Activated CD4-positive, alpha-beta T cell treated with anti-CD3 and anti-CD28 coated beads, Interleukin-2, amount 10 ng/mL, durations not matched to agents 7 days and 5 days (primary cell): Measurements from ENCODE around the gene STH. TPM values are rescaled to one million over a fixed set of nuclear protein-coding genes. Genes with fewer than 3 reads are reported as not detected.

Experiments
- CTCF ChIA-PET: fragments of 350-600 bp; sonication (Branson Sonifier 250); formaldehyde crosslinking; loops from one replicate; lab custom pipeline; 2021; ENCODE audit warnings: antibody characterized with exemption; lab: Charles Lee
- POLR2A ChIA-PET: fragments of 350-600 bp; sonication (Branson Sonifier 250); formaldehyde crosslinking; loops from one replicate; lab custom pipeline; 2021; ENCODE audit warnings: antibody characterized with exemption; lab: Charles Lee
- DNase-seq: peaks from one replicate; pipeline ENCODE4 v3.0.0-alpha.2; 2020
- H3K27ac Mint-ChIP-seq: one replicate; pipeline ENCODE4 v1.8.0; 2021; ENCODE audit warnings: mild to moderate bottlenecking, moderate library complexity, mixed read lengths
- H3K27me3 Mint-ChIP-seq: one replicate; pipeline ENCODE4 v1.8.0; 2021; ENCODE audit warnings: mixed read lengths
- H3K36me3 Mint-ChIP-seq: one replicate; pipeline ENCODE4 v1.8.0; 2021; ENCODE audit warnings: low read depth, mixed read lengths
- H3K4me1 Mint-ChIP-seq: one replicate; pipeline ENCODE4 v1.8.0; 2021; ENCODE audit warnings: mixed read lengths
- H3K4me3 Mint-ChIP-seq: one replicate; pipeline ENCODE4 v1.8.0; 2021; ENCODE audit warnings: mild to moderate bottlenecking, moderate library complexity, mixed read lengths
- H3K9me3 Mint-ChIP-seq: one replicate; pipeline ENCODE4 v1.8.0; 2021; ENCODE audit warnings: mixed read lengths
- total RNA-seq, 2 experiments: library from RNA; stranded (reverse); gene quantifications; one replicate each; pipeline ENCODE4 v1.2.3, GENCODE V29; 2021

Gene STH
- total RNA-seq, 2 experiments from 2014 or later: not detected

- Mint-ChIP-seq H3K27me3 (no peaks in the 10 kb centered on the region), H3K4me3 (no peak overlapping the region), H3K4me1 (no peaks in the 10 kb centered on the region), H3K27ac (no peak overlapping the region), H3K36me3 (no peaks in the 10 kb centered on the region), H3K9me3 (no peaks in the 10 kb centered on the region)
- ChIA-PET CTCF (interaction anchor here (1.5 kb wide), 1 partner anchor 11 kb away, joined by 5 read pairs; no protein-coding TSS in a partner anchor), POLR2A (no interaction called here)
- no peak for DNase-seq
Measured at GRCh38 chr17:45980855-45981254, 18.2 kb upstream of the STH start.

DNA sequence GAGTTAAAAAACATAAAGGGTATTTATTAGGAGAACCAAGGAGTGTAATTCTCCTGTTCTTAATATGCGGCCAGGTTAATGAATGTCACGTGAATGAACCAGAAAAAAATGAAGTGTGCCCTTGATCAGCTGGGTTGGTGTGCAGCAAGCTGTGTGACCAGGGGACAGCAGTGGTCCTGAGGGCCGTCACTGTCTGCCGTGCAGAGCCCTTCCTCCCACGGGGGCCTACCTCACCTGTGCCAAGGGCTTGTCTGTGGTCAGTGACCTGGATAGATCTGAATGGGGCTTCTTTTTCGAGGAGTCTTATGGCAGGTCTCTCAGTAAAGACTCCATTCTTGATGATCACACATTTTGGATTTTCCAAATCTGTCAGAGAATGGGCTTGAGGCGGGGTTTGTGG lies 17.7 kb upstream of the STH start:
- Mint-ChIP-seq H3K27ac (no peak overlapping the region), H3K9me3 (no peaks in the 10 kb centered on the region), H3K4me3 (no peak overlapping the region), H3K36me3 (no peaks in the 10 kb centered on the region), H3K4me1 (no peaks in the 10 kb centered on the region), H3K27me3 (no peaks in the 10 kb centered on the region)
- ChIA-PET POLR2A (no interaction called here), CTCF (no interaction called here)
- no peak for DNase-seq

DNA sequence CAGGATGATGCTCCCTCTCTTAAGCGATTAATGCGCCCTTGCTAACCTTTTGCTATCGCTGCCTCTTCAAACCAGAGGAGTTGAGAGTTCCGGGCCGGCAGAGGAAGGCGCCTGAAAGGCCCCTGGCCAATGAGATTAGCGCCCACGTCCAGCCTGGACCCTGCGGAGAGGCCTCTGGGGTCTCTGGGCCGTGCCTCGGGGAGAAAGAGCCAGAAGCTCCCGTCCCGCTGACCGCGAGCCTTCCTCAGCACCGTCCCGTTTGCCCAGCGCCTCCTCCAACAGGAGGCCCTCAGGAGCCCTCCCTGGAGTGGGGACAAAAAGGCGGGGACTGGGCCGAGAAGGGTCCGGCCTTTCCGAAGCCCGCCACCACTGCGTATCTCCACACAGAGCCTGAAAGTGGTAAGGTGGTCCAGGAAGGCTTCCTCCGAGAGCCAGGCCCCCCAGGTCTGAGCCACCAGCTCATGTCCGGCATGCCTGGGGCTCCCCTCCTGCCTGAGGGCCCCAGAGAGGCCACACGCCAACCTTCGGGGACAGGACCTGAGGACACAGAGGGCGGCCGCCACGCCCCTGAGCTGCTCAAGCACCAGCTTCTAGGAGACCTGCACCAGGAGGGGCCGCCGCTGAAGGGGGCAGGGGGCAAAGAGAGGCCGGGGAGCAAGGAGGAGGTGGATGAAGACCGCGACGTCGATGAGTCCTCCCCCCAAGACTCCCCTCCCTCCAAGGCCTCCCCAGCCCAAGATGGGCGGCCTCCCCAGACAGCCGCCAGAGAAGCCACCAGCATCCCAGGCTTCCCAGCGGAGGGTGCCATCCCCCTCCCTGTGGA lies 16.0 kb upstream of the STH start:
- Mint-ChIP-seq H3K4me3 (no peak overlapping the region), H3K27ac (no peak overlapping the region), H3K4me1 (no peaks in the 10 kb centered on the region), H3K36me3 (no peaks in the 10 kb centered on the region), H3K9me3 (no peaks in the 10 kb centered on the region), H3K27me3 (no peaks in the 10 kb centered on the region)
- POLR2A ChIA-PET: no interaction called here
- CTCF ChIA-PET: no interaction called here
- DNase-seq: no peak

DNA sequence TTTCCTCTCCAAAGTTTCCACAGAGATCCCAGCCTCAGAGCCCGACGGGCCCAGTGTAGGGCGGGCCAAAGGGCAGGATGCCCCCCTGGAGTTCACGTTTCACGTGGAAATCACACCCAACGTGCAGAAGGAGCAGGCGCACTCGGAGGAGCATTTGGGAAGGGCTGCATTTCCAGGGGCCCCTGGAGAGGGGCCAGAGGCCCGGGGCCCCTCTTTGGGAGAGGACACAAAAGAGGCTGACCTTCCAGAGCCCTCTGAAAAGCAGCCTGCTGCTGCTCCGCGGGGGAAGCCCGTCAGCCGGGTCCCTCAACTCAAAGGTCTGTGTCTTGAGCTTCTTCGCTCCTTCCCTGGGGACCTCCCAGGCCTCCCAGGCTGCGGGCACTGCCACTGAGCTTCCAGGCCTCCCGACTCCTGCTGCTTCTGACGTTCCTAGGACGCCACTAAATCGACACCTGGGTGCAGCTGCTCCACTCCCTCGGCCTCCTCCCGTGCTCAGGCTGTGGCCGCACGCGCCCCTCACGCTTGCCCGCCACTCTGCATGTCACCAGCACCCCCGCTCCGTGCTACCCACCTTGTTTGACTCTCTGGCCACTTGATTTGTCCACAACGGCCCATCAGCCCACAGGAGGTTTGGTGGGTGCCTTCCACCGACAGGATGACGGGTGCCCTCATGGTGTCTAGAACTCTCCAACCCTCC lies 15.3 kb upstream of the STH start:
- H3K36me3 Mint-ChIP-seq: no peaks in the 10 kb centered on the region
- no peak for DNase-seq

GRCh38 chr17:45984368-45984767 lies 14.7 kb upstream of the STH start:
- H3K4me3 Mint-ChIP-seq: no peak overlapping the region
- H3K36me3 Mint-ChIP-seq: no peaks in the 10 kb centered on the region
- H3K27ac Mint-ChIP-seq: no peak overlapping the region
- CTCF ChIA-PET: interaction anchor here (0.9 kb wide), 1 partner anchor 18 kb away, joined by 3 read pairs; no protein-coding TSS in a partner anchor
- H3K4me1 Mint-ChIP-seq: no peaks in the 10 kb centered on the region
- H3K27me3 Mint-ChIP-seq: no peaks in the 10 kb centered on the region
- POLR2A ChIA-PET: no interaction called here
- no peak for DNase-seq
- no peaks in the 10 kb centered on the region for H3K9me3 Mint-ChIP-seq

More for the DNA sequence above, 15.3 kb upstream of the STH start:
- no peaks in the 10 kb centered on the region for H3K4me1 Mint-ChIP-seq
- CTCF ChIA-PET: interaction anchor here (0.9 kb wide), 1 partner anchor 18 kb away, joined by 3 read pairs; no protein-coding TSS in a partner anchor
- H3K27me3 Mint-ChIP-seq: no peaks in the 10 kb centered on the region
- no peak overlapping the region for H3K4me3 Mint-ChIP-seq
- no peaks in the 10 kb centered on the region for H3K9me3 Mint-ChIP-seq
- POLR2A ChIA-PET: no interaction called here
- H3K27ac Mint-ChIP-seq: no peak overlapping the region

- Mint-ChIP-seq H3K4me1 (no peaks in the 10 kb centered on the region), H3K27me3 (no peaks in the 10 kb centered on the region), H3K9me3 (no peaks in the 10 kb centered on the region), H3K27ac (no peak overlapping the region), H3K4me3 (no peak overlapping the region), H3K36me3 (no peaks in the 10 kb centered on the region)
- no peak for DNase-seq
- CTCF ChIA-PET: interaction anchor here (0.8 kb wide), 1 partner anchor 286 kb away, joined by 5 read pairs; no protein-coding TSS in a partner anchor
- POLR2A ChIA-PET: no interaction called here
Measured at GRCh38 chr17:45985447-45985846, 13.6 kb upstream of the STH start.

DNA sequence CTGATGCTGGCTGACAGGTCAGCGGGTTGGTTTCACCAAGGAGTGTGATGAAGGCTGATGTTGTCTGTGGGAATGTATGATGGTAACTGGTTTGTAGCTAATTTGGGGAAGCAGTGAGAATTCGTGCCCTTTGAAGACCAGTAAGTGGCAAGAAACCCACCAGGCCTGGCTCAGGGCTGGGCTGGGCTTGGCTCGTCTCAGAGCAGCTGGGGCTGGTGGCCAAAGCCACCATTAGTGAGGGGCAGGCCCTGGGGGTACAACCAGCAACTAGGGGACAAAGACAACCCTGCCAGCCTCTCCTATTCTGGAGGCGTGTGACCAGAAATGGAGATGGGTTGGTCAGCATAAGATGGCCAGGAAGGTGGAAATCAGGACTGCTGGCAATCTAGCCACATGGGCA lies 13.0 kb upstream of the STH start:
- Mint-ChIP-seq H3K27me3 (no peaks in the 10 kb centered on the region), H3K4me3 (no peak overlapping the region), H3K9me3 (no peaks in the 10 kb centered on the region), H3K4me1 (no peaks in the 10 kb centered on the region), H3K27ac (no peak overlapping the region), H3K36me3 (no peaks in the 10 kb centered on the region)
- POLR2A ChIA-PET: no interaction called here
- DNase-seq: no peak
- CTCF ChIA-PET: interaction anchor here (0.8 kb wide), 1 partner anchor 285 kb away, joined by 5 read pairs; no protein-coding TSS in a partner anchor

- H3K36me3 Mint-ChIP-seq: no peaks in the 10 kb centered on the region
- ChIA-PET CTCF (no interaction called here), POLR2A (no interaction called here)
- H3K27ac Mint-ChIP-seq: no peak overlapping the region
- no peaks in the 10 kb centered on the region for H3K9me3 Mint-ChIP-seq
- DNase-seq: no peak
- H3K4me1 Mint-ChIP-seq: no peaks in the 10 kb centered on the region
- no peak overlapping the region for H3K4me3 Mint-ChIP-seq
- no peaks in the 10 kb centered on the region for H3K27me3 Mint-ChIP-seq
Measured at GRCh38 chr17:45987706-45988105, 11.3 kb upstream of the STH start.

- DNase-seq: no peak
- Mint-ChIP-seq H3K27ac (no peak overlapping the region), H3K4me3 (no peak overlapping the region), H3K27me3 (no peaks in the 10 kb centered on the region), H3K36me3 (no peaks in the 10 kb centered on the region), H3K9me3 (no peaks in the 10 kb centered on the region), H3K4me1 (no peaks in the 10 kb centered on the region)
- ChIA-PET CTCF (no interaction called here), POLR2A (no interaction called here)
Measured at GRCh38 chr17:45989759-45990158, 9.3 kb upstream of the STH start.

DNA sequence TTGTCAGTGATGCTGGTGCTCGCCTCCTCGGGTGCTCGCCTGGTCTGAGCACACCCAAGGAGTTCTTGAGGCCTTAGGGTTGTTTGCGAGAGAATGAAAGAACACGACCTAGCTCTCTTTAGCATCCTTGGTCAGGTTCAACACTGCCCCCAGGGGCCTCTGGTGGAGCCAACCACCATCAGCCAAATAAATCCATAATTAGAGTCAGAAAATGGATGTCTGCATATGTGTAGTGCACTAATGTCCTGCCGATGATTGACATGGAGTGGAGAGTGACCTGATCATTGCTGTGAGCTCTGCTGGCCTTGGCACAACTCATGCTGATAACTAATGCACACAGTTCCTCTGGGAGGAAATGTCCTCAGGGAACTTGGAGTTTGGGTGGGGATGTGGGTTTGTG lies 8.2 kb upstream of the STH start:
- Mint-ChIP-seq H3K9me3 (no peaks in the 10 kb centered on the region), H3K27me3 (no peaks in the 10 kb centered on the region), H3K4me1 (no peaks in the 10 kb centered on the region), H3K4me3 (no peak overlapping the region), H3K36me3 (no peaks in the 10 kb centered on the region), H3K27ac (no peak overlapping the region)
- ChIA-PET POLR2A (interaction anchor here (0.6 kb wide), 1 partner anchor 194 kb away, joined by 6 read pairs; no protein-coding TSS in a partner anchor), CTCF (interaction anchor here (0.7 to 1.6 kb wide), 2 partner anchors 11 kb away, joined by 3 to 5 read pairs; no protein-coding TSS in a partner anchor)
- DNase-seq: no peak

GRCh38 chr17:45991341-45991740 lies 7.7 kb upstream of the STH start:
- no peaks in the 10 kb centered on the region for H3K4me1 Mint-ChIP-seq
- H3K9me3 Mint-ChIP-seq: no peaks in the 10 kb centered on the region
- no peak for DNase-seq
- no peaks in the 10 kb centered on the region for H3K27me3 Mint-ChIP-seq
- ChIA-PET CTCF (interaction anchor here (1.6 kb wide), 1 partner anchor 11 kb away, joined by 5 read pairs; no protein-coding TSS in a partner anchor), POLR2A (interaction anchor here (0.6 kb wide), 1 partner anchor 194 kb away, joined by 6 read pairs; no protein-coding TSS in a partner anchor)
- no peak overlapping the region for H3K27ac Mint-ChIP-seq
- no peaks in the 10 kb centered on the region for H3K36me3 Mint-ChIP-seq
- H3K4me3 Mint-ChIP-seq: no peak overlapping the region

GRCh38 chr17:45992175-45992574 lies 6.9 kb upstream of the STH start:
- H3K4me1 Mint-ChIP-seq: no peaks in the 10 kb centered on the region

GRCh38 chr17:45992904-45993303 lies 6.1 kb upstream of the STH start:
- Mint-ChIP-seq H3K27me3 (no peaks in the 10 kb centered on the region), H3K9me3 (no peaks in the 10 kb centered on the region), H3K4me3 (no peak overlapping the region), H3K36me3 (no peaks in the 10 kb centered on the region), H3K4me1 (no peaks in the 10 kb centered on the region), H3K27ac (no peak overlapping the region)
- DNase-seq: no peak
- ChIA-PET POLR2A (no interaction called here), CTCF (interaction anchor here (1.5 kb wide), 1 partner anchor 10 kb away, joined by 4 read pairs; no protein-coding TSS in a partner anchor)

More at GRCh38 chr17:45992175-45992574, 6.9 kb upstream of the STH start:
- no peaks in the 10 kb centered on the region for H3K27me3 Mint-ChIP-seq
- H3K9me3 Mint-ChIP-seq: no peaks in the 10 kb centered on the region
- DNase-seq: no peak
- no peaks in the 10 kb centered on the region for H3K36me3 Mint-ChIP-seq
- ChIA-PET CTCF (interaction anchor here (1.6 kb wide), 1 partner anchor 12 kb away, joined by 5 read pairs; no protein-coding TSS in a partner anchor), POLR2A (no interaction called here)
- no peak overlapping the region for H3K4me3 Mint-ChIP-seq
- no peak overlapping the region for H3K27ac Mint-ChIP-seq
